Thyroid gland (tissue), 4 donors: ENCODE measurements around the gene PMEPA1.

Source experiments
- CTCF ChIP-seq, 6 experiments: fragments of 200-600 bp in 3 of 6; fragments of 450-650 bp in 3 of 6; sonication (generic) in 3 of 6; IDR thresholded peaks; one replicate each; pipeline ENCODE4 v1.5.1; 2016 to 2019; ENCODE audit warnings: antibody characterized with exemption in 6 of 6, mild to moderate bottlenecking in 2 of 6, inconsistent platforms in 1 of 6, moderate library complexity in 1 of 6
- POLR2A ChIP-seq, 2 donors: fragments of 450-650 bp; IDR thresholded peaks; one replicate each; pipeline ENCODE4 v1.6.1; 2017; ENCODE audit warnings: antibody characterized with exemption in 2 of 2, mild to moderate bottlenecking in 2 of 2, moderate library complexity in 1 of 2

GRCh38 chr20:57664924-57665588 lies 44.8 kb downstream of the PMEPA1 start:
- TF ChIP-seq POLR2A (IDR thresholded peaks at IDR 0.05) = no peak
- no peak for TF ChIP-seq CTCF (IDR thresholded peaks at IDR 0.05)
